Measurements from ENCODE around the gene OR1J1.

Gene OR1J1

GRCh38 chr9:122457787-122458186, 19.9 kb downstream of the OR1J1 start:
- Mint-ChIP-seq H3K27ac (no peak overlapping the region), H3K4me3 (no peak overlapping the region)

GRCh38 chr9:122456123-122456522, 21.6 kb downstream of the OR1J1 start:
- H3K27me3 Mint-ChIP-seq (ENCODE audit: low read depth): peaks cover 23% of the 10 kb centered on the region
- no peaks in the 10 kb centered on the region for H3K4me1 Mint-ChIP-seq
- H3K9me3 Mint-ChIP-seq: peaks cover 2% of the 10 kb centered on the region
- H3K36me3 Mint-ChIP-seq (ENCODE audit: low read depth): no peaks in the 10 kb centered on the region
- no peak overlapping the region for H3K27ac Mint-ChIP-seq
- H3K4me3 Mint-ChIP-seq: no peak overlapping the region
- TF ChIP-seq, protein P1, sequence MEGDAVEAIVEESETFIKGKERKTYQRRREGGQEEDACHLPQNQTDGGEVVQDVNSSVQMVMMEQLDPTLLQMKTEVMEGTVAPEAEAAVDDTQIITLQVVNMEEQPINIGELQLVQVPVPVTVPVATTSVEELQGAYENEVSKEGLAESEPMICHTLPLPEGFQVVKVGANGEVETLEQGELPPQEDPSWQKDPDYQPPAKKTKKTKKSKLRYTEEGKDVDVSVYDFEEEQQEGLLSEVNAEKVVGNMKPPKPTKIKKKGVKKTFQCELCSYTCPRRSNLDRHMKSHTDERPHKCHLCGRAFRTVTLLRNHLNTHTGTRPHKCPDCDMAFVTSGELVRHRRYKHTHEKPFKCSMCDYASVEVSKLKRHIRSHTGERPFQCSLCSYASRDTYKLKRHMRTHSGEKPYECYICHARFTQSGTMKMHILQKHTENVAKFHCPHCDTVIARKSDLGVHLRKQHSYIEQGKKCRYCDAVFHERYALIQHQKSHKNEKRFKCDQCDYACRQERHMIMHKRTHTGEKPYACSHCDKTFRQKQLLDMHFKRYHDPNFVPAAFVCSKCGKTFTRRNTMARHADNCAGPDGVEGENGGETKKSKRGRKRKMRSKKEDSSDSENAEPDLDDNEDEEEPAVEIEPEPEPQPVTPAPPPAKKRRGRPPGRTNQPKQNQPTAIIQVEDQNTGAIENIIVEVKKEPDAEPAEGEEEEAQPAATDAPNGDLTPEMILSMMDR (IDR thresholded peaks at IDR 0.05; ENCODE audit: unreplicated experiment in 3 of 3): no peak

More at GRCh38 chr9:122457787-122458186, 19.9 kb downstream of the OR1J1 start:
- H3K4me1 Mint-ChIP-seq: no peaks in the 10 kb centered on the region
- H3K36me3 Mint-ChIP-seq (ENCODE audit: low read depth): no peaks in the 10 kb centered on the region
- H3K9me3 Mint-ChIP-seq: peaks cover 6% of the 10 kb centered on the region
- TF ChIP-seq, protein P1 (IDR thresholded peaks at IDR 0.05; ENCODE audit: unreplicated experiment in 3 of 3): no peak
- H3K27me3 Mint-ChIP-seq (ENCODE audit: low read depth): peaks cover 30% of the 10 kb centered on the region

DNA sequence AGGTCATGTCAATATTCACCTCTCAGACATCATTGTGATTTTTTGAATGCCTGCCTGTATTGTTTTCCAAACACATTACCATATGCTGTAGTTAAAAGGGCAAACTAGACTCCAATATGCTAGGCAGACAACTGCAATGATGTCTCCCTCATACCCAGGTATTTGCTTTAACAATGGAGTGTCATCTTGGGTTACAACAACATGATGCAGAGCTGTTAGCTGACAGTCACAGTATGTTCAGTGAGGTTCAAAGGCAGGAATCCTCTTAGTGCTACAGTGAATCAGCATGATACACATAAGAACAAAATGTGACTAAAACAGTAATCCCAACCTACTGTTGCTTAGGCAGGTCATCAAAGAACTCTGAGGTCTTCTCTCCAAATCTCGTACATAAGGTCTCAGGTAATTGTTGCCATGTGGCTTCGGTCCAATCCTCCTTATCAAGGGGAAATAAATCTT, 24.0 kb downstream of the OR1J1 start:
- no peak overlapping the region for H3K4me3 Mint-ChIP-seq
- no peaks in the 10 kb centered on the region for H3K4me1 Mint-ChIP-seq
- H3K27me3 Mint-ChIP-seq (ENCODE audit: low read depth): peaks cover 14% of the 10 kb centered on the region
- no peaks in the 10 kb centered on the region for H3K36me3 Mint-ChIP-seq (ENCODE audit: low read depth)
- H3K9me3 Mint-ChIP-seq: no peaks in the 10 kb centered on the region
- TF ChIP-seq, protein P1 (IDR thresholded peaks at IDR 0.05; ENCODE audit: unreplicated experiment in 3 of 3): no peak
- no peak overlapping the region for H3K27ac Mint-ChIP-seq

GRCh38 chr9:122446819-122447484, 30.8 kb downstream of the OR1J1 start:
- no peaks in the 10 kb centered on the region for H3K4me1 Mint-ChIP-seq
- H3K27ac Mint-ChIP-seq: no peak overlapping the region
- TF ChIP-seq, protein P1 (IDR thresholded peaks at IDR 0.05; ENCODE audit: unreplicated experiment in 3 of 3): no peak
- peaks cover 36% of the 10 kb centered on the region for H3K27me3 Mint-ChIP-seq (ENCODE audit: low read depth)
- H3K36me3 Mint-ChIP-seq (ENCODE audit: low read depth): no peaks in the 10 kb centered on the region
- H3K4me3 Mint-ChIP-seq: no peak overlapping the region
- peaks cover 6% of the 10 kb centered on the region for H3K9me3 Mint-ChIP-seq

DNA sequence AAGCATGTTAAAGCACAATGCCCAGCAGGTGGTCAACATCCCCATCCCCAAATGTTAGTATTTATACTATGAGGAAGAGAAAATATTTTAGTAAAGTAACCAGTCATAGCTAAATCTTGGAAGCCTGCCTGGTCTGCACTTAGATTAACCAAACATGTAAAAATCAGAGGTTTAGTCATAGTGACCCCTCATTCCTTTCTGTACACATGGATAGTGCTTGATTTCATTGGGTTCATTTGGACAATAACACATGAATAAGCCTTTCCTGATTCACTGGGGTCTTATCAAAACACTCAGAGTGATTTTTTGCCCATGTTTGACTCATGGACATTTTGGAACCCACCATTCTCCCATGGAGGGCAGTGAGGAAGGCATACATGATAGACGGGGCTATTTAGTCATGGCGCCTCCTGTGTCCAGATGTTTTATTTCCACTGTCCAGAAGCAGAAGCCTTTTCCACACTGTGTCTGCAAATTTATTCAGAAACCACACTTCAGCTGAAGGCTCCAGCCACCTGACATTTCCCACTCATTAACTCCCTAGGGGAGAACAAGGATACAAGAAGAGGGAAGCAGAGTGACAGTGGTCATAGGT, 32.5 kb downstream of the OR1J1 start:
- Mint-ChIP-seq H3K4me1 (no peaks in the 10 kb centered on the region), H3K36me3 (ENCODE audit: low read depth) (no peaks in the 10 kb centered on the region), H3K27ac (no peak overlapping the region), H3K4me3 (no peak overlapping the region), H3K27me3 (ENCODE audit: low read depth) (peaks cover 48% of the 10 kb centered on the region), H3K9me3 (peaks cover 6% of the 10 kb centered on the region)
- TF ChIP-seq, protein P1 (IDR thresholded peaks at IDR 0.05; ENCODE audit: unreplicated experiment in 3 of 3): no peak
